NOMO-1 treated with DMSO at 0.1 percent for 48 hours (cell line): Measurements from ENCODE around the gene TXNDC11.

Experiments
- DNase-seq: peaks from one replicate; lab custom pipeline; 2025; ENCODE audit not compliant: unreplicated experiment; lab: John Stamatoyannopoulos, UW

TXNDC11 gene

DNA sequence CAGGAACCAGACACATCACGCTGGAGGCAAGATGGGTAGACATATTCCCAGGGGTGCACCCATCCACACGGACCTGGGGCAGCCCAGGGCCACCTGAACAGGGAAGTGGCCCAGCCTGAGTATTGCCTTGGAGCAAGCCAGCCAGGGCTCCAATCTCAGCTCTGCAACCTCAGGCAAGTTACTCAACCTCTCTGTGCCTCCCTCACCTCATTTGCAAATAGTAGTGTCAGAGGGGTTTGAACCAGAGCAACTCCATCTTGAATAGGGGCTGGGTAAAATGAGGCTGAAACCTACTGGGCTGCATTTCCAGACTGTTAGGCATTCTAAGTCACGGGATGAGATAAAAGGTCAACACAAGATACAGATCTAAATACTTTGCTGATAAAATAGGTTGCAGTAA, 109.5 kb downstream of the TXNDC11 start:
- DNase-seq, result no peak

DNA sequence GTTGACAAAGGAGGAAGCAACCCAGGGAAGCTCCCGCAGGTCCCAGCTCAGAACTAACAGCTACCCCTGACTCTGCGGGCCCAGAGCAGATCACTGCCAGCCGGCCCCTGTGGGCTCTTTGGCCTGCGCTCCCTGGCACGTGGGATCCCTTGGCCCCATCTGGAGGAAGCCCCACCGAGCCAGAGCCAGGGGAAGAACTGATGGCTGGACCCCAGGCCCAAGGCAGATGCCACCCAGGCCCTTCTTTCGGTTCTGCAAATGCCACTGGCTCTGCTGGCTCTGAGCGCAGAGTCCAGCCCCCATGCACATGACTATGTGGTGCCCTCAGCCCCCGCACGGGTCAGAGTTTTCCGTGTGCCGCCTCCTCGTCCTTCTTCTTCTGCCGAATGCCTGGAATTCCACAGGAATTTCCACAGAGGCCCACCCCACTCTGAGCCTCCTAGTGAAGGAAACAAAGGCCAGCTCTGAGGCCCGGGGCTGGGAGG, 110.2 kb downstream of the TXNDC11 start:
- peak; percentile 40 for DNase-seq

DNA sequence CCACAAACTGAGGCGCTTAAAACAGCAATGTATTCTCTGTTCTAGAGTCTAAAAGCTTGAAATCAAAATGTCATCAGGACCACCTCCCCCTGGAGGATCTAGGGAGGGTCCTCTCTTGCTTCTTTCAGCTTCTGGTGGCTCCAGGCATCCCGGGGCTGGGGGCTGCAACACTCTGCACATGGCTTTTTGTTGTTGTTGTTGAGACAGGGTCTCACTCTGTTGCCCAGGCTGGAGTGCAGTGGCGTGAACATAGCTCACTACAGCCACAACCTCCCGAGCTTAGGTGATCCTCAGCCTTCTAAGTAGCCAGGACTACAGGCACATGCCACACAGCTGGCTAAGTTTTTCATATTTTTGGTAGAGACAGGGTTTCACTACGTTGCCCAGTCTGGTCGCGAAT, 111.4 kb downstream of the TXNDC11 start:
- no peak for DNase-seq

DNA sequence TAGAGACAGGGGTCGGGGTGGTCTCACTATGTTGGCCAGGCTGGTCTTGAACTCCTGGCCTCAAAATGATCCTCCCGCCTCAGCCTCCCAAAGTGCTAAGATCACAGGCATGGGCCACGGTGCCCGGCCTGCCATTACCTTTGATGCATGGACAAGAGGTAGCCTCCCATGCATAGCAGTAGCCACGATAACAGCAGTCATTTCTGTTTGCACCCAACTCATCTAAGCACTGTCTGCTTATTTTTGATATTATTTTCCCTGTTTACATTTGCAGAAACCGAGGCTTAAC, 111.9 kb downstream of the TXNDC11 start:
- no peak for DNase-seq

DNA sequence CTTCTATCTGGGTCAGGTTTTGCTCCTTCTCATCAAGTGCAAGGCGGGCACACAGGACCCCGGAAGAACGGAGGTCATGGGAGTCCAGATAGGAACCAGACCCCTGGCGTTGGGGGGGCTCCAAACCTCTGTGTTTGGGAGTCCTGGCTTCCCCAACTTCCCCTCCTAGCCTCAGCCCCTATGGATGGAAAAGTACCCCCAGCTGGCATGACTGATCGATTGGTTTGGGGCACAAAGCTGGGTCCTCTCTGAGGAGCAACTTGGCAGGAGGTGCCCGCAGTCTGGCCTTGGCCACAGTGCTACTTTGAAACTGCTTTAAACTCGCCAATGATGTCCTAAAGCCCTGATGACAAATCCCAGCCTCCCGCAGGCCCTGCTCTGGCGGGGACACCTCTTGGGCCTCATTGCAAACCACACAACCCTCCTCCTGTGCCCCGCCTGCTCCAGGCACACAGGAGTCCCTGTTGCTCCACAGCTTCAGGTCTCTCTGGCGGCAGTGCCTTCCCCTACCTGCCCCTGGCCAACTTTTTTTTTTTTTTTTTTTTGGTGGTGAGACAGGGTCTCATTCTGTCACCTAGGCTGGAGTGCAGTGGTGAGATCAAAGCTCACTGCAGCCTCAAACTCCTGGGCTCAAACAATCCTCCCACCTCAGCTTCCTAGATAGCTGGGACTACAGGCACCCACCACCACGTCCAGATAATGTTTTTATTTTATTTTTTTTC, 112.5 kb downstream of the TXNDC11 start:
- peak; percentile 48 for DNase-seq
